Esophagus squamous epithelium (tissue), 5 donors: ENCODE results near the gene L1CAM. TPM values are rescaled to one million over a fixed set of nuclear protein-coding genes. Genes with fewer than 3 reads are reported as not detected.

ENCODE experiments used
- DNase-seq: peaks from one replicate; lab custom pipeline; 2025; lab: John Stamatoyannopoulos, UW
- H3K27ac ChIP-seq, 4 donors: fragments of 200-600 bp; sonication (generic); one replicate each; pipeline ENCODE4 v1.5.1; 2016 to 2019; ENCODE audit warnings: mild to moderate bottlenecking in 1 of 4
- H3K27me3 ChIP-seq, 4 donors: fragments of 200-600 bp; sonication (generic); 1 replicate in 3 of 4; 2 replicates in 1 of 4; pipeline versions ENCODE4 v1.5.1 to v1.6.0; 2017 to 2021; ENCODE audit warnings: antibody characterized with exemption in 1 of 4
- H3K36me3 ChIP-seq, 3 donors: fragments of 200-600 bp; sonication (generic); one replicate each; pipeline ENCODE4 v1.5.1; 2016 to 2019
- H3K4me1 ChIP-seq, 3 donors: fragments of 200-600 bp; sonication (generic); one replicate each; pipeline ENCODE4 v1.5.1; 2017 to 2019
- H3K4me3 ChIP-seq, 4 donors: fragments of 200-600 bp; sonication (generic); 1 replicate in 3 of 4; 2 replicates in 1 of 4; pipeline ENCODE4 v1.5.1; 2016 to 2019; ENCODE audit warnings: mild to moderate bottlenecking in 2 of 4, moderate library complexity in 1 of 4
- H3K9me3 ChIP-seq, 3 donors: fragments of 200-600 bp; sonication (generic); one replicate each; pipeline ENCODE4 v1.5.1; 2016 to 2019
- CTCF ChIP-seq, 6 experiments: fragments of 450-650 bp in 4 of 6; fragments of 200-600 bp in 2 of 6; sonication (generic) in 2 of 6; IDR thresholded peaks; one replicate each; pipeline ENCODE4 v1.5.1; 2016 to 2019; ENCODE audit warnings: antibody characterized with exemption in 6 of 6, mild to moderate bottlenecking in 4 of 6, moderate library complexity in 4 of 6
- POLR2A ChIP-seq, 4 donors: fragments of 450-650 bp; IDR thresholded peaks; one replicate each; pipeline ENCODE4 v1.6.1; 2017; ENCODE audit warnings: antibody characterized with exemption in 4 of 4, mild to moderate bottlenecking in 4 of 4, moderate library complexity in 3 of 4
- WGBS, 2 donors: methylation state at CpG; one replicate each; pipeline ENCODE4 v1.1.5; 2018; 5-methylcytosine and 5-hydroxymethylcytosine counted together
- intact Hi-C: fragments of 100-400 bp; cut with DNase I; formaldehyde crosslinking; loops from one replicate; pipeline ENCODE4 v1.15.0; 2022
- total RNA-seq, 4 donors: library from RNA; depleted of rRNA; stranded (reverse); fragments of >200 nt; gene quantifications; one replicate each; pipeline ENCODE4 v1.1.0, GENCODE V29; 2016
- donor health status: DM: yes; HTN: yes; CAD: no.

The L1CAM gene
- total RNA-seq, 4 donors from 2014 or later: 0.35 to 3.2 (median 1.3) TPM

DNA sequence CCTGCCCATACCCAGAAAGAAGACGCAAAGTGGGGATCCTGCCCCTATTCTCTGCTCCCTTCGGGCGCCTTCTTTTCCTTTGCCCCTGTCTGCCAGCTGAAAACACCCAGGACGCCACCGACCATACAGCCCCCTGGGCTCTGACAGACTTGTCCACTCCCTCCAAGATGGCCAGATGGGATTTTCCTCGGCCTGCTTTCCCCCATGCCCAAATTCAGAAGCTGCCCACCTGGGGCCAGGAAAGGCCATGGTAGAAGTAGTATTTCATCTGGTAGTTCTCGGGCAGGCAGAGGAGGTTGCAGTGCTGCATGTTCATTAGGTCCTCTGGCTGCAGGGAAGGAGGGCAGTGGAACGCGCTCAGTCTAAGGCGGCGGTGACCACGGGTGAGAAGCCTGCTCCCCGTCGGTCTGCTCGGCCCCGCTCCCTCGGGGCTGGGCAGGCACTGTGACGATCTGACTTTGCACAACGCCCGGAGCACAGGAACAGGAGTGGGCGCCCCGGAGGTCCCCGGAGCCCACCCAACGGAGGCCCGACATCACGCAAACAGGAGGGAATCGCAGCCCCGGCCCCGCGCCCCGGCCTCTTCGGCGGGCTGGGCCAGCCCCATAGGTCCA, 48.3 kb upstream of the L1CAM start:
- Histone ChIP-seq H3K4me3 (peak overlapping the region; percentile 62 to 78 (median 70)), H3K4me1 (peaks cover 0 to 35% (median 9%) of the 10 kb centered on the region in 3 donors), H3K27me3 (no peaks in the 10 kb centered on the region), H3K36me3 (peaks cover 0 to 37% (median 0%) of the 10 kb centered on the region in 3 donors), H3K9me3 (no peaks in the 10 kb centered on the region), H3K27ac (peak overlapping the region; percentile 67 to 85 (median 74))
- 40% methylated on average over 5 of the region's 33 CpGs; no CpG with 5 or more reads in 1 of the 2 donors for WGBS, 2 donors
- DNase-seq: no peak
- no peak for TF ChIP-seq CTCF (IDR thresholded peaks at IDR 0.05)
- intact Hi-C loops: no loop called here

DNA sequence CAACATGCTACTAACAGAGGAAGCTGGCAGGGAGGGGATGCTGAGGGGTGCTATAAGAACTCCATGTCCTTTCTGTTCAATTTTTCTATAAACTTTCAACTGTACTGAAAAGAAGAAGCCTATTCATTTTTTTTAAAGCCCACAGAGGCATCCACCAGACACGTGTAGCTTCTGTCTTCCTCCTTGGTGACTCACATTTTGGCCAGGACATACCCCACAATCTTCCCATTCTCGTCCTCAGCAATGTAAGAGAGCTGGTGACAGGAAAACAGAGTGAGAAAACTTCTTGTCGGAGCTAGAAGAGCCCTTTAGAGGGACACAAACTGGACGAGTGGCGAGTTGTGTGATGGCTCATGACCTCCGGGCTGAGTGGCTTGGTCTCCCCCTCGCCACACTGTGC, 47.8 kb upstream of the L1CAM start:
- intact Hi-C loops: no loop called here
- Histone ChIP-seq H3K9me3 (no peaks in the 10 kb centered on the region), H3K27ac (peak overlapping the region; percentile 67 to 85 (median 74)), H3K27me3 (no peaks in the 10 kb centered on the region), H3K4me1 (peaks cover 2 to 40% (median 14%) of the 10 kb centered on the region in 3 donors), H3K4me3 (peak overlapping the region; percentile 62 to 78 (median 70)), H3K36me3 (peaks cover 0 to 37% (median 0%) of the 10 kb centered on the region in 3 donors)
- 20 to 51% methylated on average over 3 to 7 of the region's 7 CpGs for WGBS, 2 donors
- no peak for DNase-seq
- no peak for TF ChIP-seq POLR2A (IDR thresholded peaks at IDR 0.05)
- no peak for TF ChIP-seq CTCF (IDR thresholded peaks at IDR 0.05)

GRCh38 chrX:153932220-153932915, 46.4 kb upstream of the L1CAM start:
- 86 to 100% methylated on average over 2 to 3 of the region's 13 CpGs for WGBS, 2 donors
- H3K27me3 ChIP-seq: no peaks in the 10 kb centered on the region
- no peak overlapping the region for H3K4me3 ChIP-seq
- TF ChIP-seq CTCF (IDR thresholded peaks at IDR 0.05): no peak
- no peak for TF ChIP-seq POLR2A (IDR thresholded peaks at IDR 0.05)
- H3K36me3 ChIP-seq: peaks cover 0 to 37% (median 0%) of the 10 kb centered on the region in 3 donors
- no peak for DNase-seq
- H3K4me1 ChIP-seq: peaks cover 11 to 47% (median 19%) of the 10 kb centered on the region in 3 donors
- H3K27ac ChIP-seq: no peak overlapping the region
- no peaks in the 10 kb centered on the region for H3K9me3 ChIP-seq
- intact Hi-C loops: no loop called here

DNA sequence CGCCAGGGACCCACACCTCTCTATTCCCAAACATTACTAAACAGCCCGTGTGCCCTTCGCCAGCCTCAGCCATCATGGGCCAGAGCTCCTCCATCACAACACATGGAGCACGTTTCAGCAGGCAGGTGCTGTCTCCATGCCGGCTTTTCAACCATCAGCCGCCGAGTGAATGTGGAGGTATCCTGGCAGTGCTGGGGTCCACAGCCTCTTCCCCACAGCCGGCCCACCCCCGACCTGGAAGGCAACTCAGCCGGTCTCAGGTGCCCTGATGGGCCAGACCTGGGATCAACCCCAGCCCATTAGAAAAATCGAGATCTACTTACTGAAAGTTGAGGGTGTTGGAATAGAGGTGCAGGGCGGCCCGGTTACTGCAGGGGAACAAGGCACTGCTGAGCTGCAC, 45.8 kb upstream of the L1CAM start:
- no peaks in the 10 kb centered on the region for H3K9me3 ChIP-seq
- no peak for DNase-seq
- H3K27me3 ChIP-seq: no peaks in the 10 kb centered on the region
- intact Hi-C loops: no loop called here
- H3K4me3 ChIP-seq: no peak overlapping the region
- peaks cover 17 to 53% (median 25%) of the 10 kb centered on the region in 3 donors for H3K4me1 ChIP-seq
- 84 to 89% methylated on average over 3 to 8 of the region's 13 CpGs for WGBS, 2 donors
- no peak for TF ChIP-seq POLR2A (IDR thresholded peaks at IDR 0.05)
- TF ChIP-seq CTCF (IDR thresholded peaks at IDR 0.05): no peak
- H3K36me3 ChIP-seq: peaks cover 0 to 37% (median 0%) of the 10 kb centered on the region in 3 donors
- H3K27ac ChIP-seq: no peak overlapping the region

- Histone ChIP-seq H3K4me1 (peaks cover 19 to 59% (median 30%) of the 10 kb centered on the region in 3 donors), H3K27me3 (no peaks in the 10 kb centered on the region), H3K36me3 (peaks cover 0 to 37% (median 0%) of the 10 kb centered on the region in 3 donors), H3K4me3 (no peak overlapping the region), H3K27ac (no peak overlapping the region), H3K9me3 (no peaks in the 10 kb centered on the region)
- WGBS, 2 donors: 90% methylated on average over 2 to 4 of the region's 8 CpGs
- no peak for DNase-seq
- intact Hi-C loops: no loop called here
- TF ChIP-seq CTCF (IDR thresholded peaks at IDR 0.05): no peak
- no peak for TF ChIP-seq POLR2A (IDR thresholded peaks at IDR 0.05)
Observed at GRCh38 chrX:153931151-153931550, 45.2 kb upstream of the L1CAM start.
